Heart right ventricle (tissue), 16 donors: Measurements from ENCODE around the gene CDR2L. TPM values are rescaled to one million over a fixed set of nuclear protein-coding genes. Genes with fewer than 3 reads are reported as not detected.

Experiments used
- ATAC-seq, 8 donors: fragments of 200-7000 bp; cut with Tn5 transposase; one replicate each; pipeline ENCODE4 v1.9.1; 2020; ENCODE audit warnings: mild to moderate bottlenecking in 8 of 8, moderate library complexity in 8 of 8, moderate number of reproducible peaks in 1 of 8
- DNase-seq, 2 donors: peaks; one replicate each; pipeline ENCODE4 v3.0.0-alpha.2; 2020
- H3K27ac ChIP-seq, 10 donors: fragments of 200-600 bp; sonication (generic) in 2 of 10; one replicate each; pipeline versions ENCODE4 v1.5.0 to v1.8.0; 2020 to 2022; ENCODE audit warnings: mild to moderate bottlenecking in 3 of 10
- H3K27me3 ChIP-seq, 7 donors: fragments of 200-600 bp; one replicate each; pipeline ENCODE4 v1.8.0; 2021 to 2022; ENCODE audit warnings: mild to moderate bottlenecking in 2 of 7
- H3K36me3 ChIP-seq, 9 donors: fragments of 200-600 bp; sonication (generic) in 1 of 9; one replicate each; pipeline versions ENCODE4 v1.5.0 to v1.8.0; 2020 to 2022; ENCODE audit warnings: mild to moderate bottlenecking in 2 of 9
- H3K4me1 ChIP-seq, 9 donors: fragments of 200-600 bp; sonication (generic) in 1 of 9; one replicate each; pipeline versions ENCODE4 v1.5.0 to v1.8.0; 2020 to 2022; ENCODE audit warnings: mild to moderate bottlenecking in 4 of 9
- H3K4me3 ChIP-seq, 10 donors: fragments of 200-600 bp; sonication (generic) in 2 of 10; one replicate each; pipeline versions ENCODE4 v1.5.0 to v1.8.0; 2020 to 2022; ENCODE audit warnings: mild to moderate bottlenecking in 7 of 10, moderate library complexity in 2 of 10
- H3K9me3 ChIP-seq, 11 donors: fragments of 200-600 bp in 10 of 11; sonication (generic) in 2 of 11; one replicate each; pipeline versions ENCODE4 v1.5.0 to v1.8.0; 2013 to 2022; ENCODE audit warnings: mild to moderate bottlenecking in 2 of 11, control low read depth in 1 of 11, moderate library complexity in 1 of 11
- WGBS, 2 donors: extraction: QIAGEN DNeasy Blood & Tissue Kit; methylation state at CpG; one replicate each; pipeline ENCODE4 v1.1.7; 2013; ENCODE audit warnings: inconsistent platforms in 1 of 2; 5-methylcytosine and 5-hydroxymethylcytosine counted together
- intact Hi-C, 10 donors: fragments of 100-400 bp; cut with DNase I; formaldehyde crosslinking; loops; one replicate each; pipeline versions ENCODE4 v1.11.1 to v1.14.2; 2022
- polyA plus RNA-seq, 2 donors: library from polyadenylated mRNA; stranded (reverse); fragments of 200-250 nt; gene quantifications; one replicate each; pipeline ENCODE4 v1.2.3, GENCODE V29; 2013
- total RNA-seq, 10 donors: library from RNA; stranded (reverse); fragmentation: NEBNext Ultra II Directional in 3 of 10; extraction: Animal tissue kit (Norgen Biotek cat#: 25700) in 3 of 10; gene quantifications; one replicate each; pipeline versions ENCODE4 v1.2.1 to v1.2.4, GENCODE V29; 2021 to 2023
- TF ChIP-seq, protein P1 (sequence below), 9 donors: fragments of 200-600 bp; sonication (generic) in 2 of 9; IDR thresholded peaks; one replicate each; pipeline versions ENCODE4 v1.5.0 to v1.8.0; 2021 to 2022; ENCODE audit warnings: antibody characterized with exemption in 9 of 9, mild to moderate bottlenecking in 5 of 9, moderate library complexity in 1 of 9
- donor health status: Arrhythmogenic right ventricular cardiomyopathy.
- donor health status: ischemic (EF 13 %, LVEDD 7.1; RV severe dilation, severe dysfunction).
- donor health status: healthy with polysubstance abuse.
- donor health status: DM: no; HTN: yes; CAD: no.
- donor health status: DM: no; HTN: no; CAD: no.
- donor health status: ischemic (EF 25% LVEDD 6.9; RV normal size, moderate dysfunction).
- donor health status: ischemic (EF 25% LVEDD 5.7; RV mildly dilated, moderate dysfunction).
- donor health status: healthy.
- donor health status: DM: yes; HTN: yes; CAD: no.
- donor health status: Ischemic cardiomyopathy.
- donor health status: ischemic (EF 35%, LVEDD 5.7; RV mildly dilated, moderate dysfunction).
- donor health status: nonischemic (EF 11% LVEDD 7.7; RV severe dilation, severe dysfunction).
- donor health status: DM: yes; HTN: yes; CAD: no.
- donor health status: PGD.
- donor health status: ischemic (EF 29% LVEDD 5.4; RV normal size, mild dysfunction).
- donor health status: nonischemic (EF 23%, LVEDD 6.1; RV moderate dilation, normal function).

Gene CDR2L
- total and polyA plus RNA-seq, 12 donors: 8.5 to 25.3 (median 14.7) TPM

DNA sequence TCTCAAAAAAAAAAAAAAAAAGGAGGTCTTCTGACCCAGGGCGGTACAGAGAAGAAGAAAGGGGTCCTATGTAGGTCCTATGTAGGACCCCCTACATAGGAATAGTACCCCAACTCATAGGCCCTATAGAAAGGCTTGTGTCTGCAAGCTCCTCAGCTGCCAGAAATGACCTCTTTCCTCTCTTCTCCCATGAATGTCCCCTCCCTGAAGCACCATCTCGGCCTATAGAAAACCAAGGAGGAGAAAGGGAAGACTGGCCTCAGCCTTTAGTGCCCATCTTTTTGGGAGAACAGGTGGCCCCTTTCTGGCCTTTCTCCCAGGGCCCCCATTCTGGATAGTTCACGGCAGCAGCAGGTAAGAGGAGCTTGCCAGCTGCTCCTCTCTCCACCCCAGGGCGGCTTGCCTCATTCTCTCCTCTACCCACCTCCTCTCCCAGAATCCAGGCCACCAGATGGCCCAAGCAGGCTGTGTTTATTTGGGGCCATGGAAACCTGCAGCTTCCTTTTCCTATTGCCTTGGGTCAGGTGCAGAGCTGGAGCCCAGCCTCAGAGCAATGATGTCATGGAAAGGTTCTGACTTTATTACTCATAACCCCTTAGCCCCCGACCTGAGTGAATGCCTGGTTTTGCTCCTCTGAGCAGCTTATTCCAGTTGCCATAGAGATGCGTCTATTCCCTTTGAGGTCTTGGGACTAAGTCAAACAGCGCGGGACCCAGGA, 23.4 kb downstream of the CDR2L start:
- intact Hi-C loops: loop anchor here in 7 of 10 donors (1.0 to 10.0 kb wide), 3 partner anchors 23 to 49 kb away; no protein-coding TSS in a partner anchor
- peak overlapping the region in 6 of 10 donors; percentile 73 to 94 (median 90) for H3K4me3 ChIP-seq
- ATAC-seq: peak; percentile 42 to 81 (median 77)

DNA sequence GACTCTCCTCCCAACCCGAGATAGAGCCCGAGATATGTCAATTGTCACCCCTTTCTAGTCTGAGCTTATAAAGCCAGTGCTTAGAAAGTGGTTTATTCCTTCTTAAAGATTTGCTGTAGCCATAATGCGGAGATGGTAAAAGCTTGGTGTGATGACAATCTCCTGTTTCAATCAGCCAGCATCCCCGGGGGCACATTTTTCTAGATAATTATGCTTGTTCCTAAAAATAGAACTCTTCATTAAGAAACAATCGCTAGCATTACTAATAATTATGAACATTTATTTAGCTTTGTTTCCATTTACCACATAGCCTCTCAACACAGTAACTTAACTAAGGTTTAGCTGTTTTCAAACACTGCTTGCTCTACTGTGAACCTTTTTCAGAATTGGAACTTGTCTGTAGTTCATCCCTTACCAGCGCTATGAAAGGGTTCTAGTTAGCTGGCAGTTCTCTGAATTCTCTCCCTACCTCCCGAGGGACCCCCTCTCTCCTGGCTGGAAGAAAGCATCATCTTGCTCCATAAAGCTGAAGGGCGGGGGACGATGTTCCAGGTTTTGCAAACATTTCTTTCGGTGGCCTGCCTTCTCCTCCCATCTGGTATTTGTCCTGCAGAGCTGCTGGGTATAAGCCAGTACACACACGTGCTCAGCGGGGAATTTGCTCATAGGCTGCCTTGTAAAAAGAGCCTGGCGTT, 24.1 kb downstream of the CDR2L start:
- DNase-seq (peak; percentile 28 to 73), ATAC-seq (peak; percentile 57 to 90 (median 81))
- H3K4me1 ChIP-seq: peaks cover 12 to 35% (median 28%) of the 10 kb centered on the region in 9 donors
- 21 to 28% methylated on average over 13 of the region's 13 CpGs for WGBS, 2 donors
- peak overlapping the region; percentile 87 to 96 (median 92) for H3K27ac ChIP-seq
- no peaks in the 10 kb centered on the region for H3K9me3 ChIP-seq
- intact Hi-C loops: loop anchor here in 7 of 10 donors (1.0 to 10.0 kb wide), 6 partner anchors 23 to 50 kb away; partner anchors contain the start of gene CDR2L (in 1 of the 7)
- TF ChIP-seq, protein P1, sequence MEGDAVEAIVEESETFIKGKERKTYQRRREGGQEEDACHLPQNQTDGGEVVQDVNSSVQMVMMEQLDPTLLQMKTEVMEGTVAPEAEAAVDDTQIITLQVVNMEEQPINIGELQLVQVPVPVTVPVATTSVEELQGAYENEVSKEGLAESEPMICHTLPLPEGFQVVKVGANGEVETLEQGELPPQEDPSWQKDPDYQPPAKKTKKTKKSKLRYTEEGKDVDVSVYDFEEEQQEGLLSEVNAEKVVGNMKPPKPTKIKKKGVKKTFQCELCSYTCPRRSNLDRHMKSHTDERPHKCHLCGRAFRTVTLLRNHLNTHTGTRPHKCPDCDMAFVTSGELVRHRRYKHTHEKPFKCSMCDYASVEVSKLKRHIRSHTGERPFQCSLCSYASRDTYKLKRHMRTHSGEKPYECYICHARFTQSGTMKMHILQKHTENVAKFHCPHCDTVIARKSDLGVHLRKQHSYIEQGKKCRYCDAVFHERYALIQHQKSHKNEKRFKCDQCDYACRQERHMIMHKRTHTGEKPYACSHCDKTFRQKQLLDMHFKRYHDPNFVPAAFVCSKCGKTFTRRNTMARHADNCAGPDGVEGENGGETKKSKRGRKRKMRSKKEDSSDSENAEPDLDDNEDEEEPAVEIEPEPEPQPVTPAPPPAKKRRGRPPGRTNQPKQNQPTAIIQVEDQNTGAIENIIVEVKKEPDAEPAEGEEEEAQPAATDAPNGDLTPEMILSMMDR (IDR thresholded peaks at IDR 0.05): no peak
- no peaks in the 10 kb centered on the region for H3K27me3 ChIP-seq
- H3K4me3 ChIP-seq: peak overlapping the region in 9 of 10 donors; percentile 73 to 97 (median 91)
- H3K36me3 ChIP-seq: peaks cover 0 to 6% (median 0%) of the 10 kb centered on the region in 9 donors

More for the DNA sequence above, 23.4 kb downstream of the CDR2L start:
- no peaks in the 10 kb centered on the region for H3K27me3 ChIP-seq
- peak overlapping the region in 9 of 10 donors; percentile 87 to 96 (median 92) for H3K27ac ChIP-seq
- H3K4me1 ChIP-seq: peaks cover 12 to 35% (median 28%) of the 10 kb centered on the region in 9 donors
- 53 to 56% methylated on average over 7 to 8 of the region's 8 CpGs for WGBS, 2 donors
- DNase-seq: peak; percentile 38 to 81
- TF ChIP-seq, protein P1 (IDR thresholded peaks at IDR 0.05): peak in 3 of 9 donors; percentile 19 to 28 (median 27)
- peaks cover 0 to 6% (median 0%) of the 10 kb centered on the region in 9 donors for H3K36me3 ChIP-seq
- no peaks in the 10 kb centered on the region for H3K9me3 ChIP-seq

DNA sequence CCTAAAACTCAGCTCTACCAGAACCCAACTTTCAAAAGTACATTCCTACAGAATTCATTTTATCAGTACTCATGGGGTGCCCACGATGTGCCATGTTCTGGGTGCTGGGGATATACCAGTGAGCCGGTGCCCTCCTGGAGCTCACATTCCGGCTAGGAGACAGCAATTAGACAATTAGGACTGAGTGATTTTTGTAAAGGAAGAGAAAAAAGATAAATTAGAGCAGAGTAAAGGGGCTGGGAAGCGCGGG, 24.6 kb downstream of the CDR2L start:
- peak overlapping the region; percentile 87 to 96 (median 92) for H3K27ac ChIP-seq
- peak overlapping the region; percentile 73 to 97 (median 90) for H3K4me3 ChIP-seq
- TF ChIP-seq, protein P1 (IDR thresholded peaks at IDR 0.05): no peak
- no peaks in the 10 kb centered on the region for H3K9me3 ChIP-seq
- DNase-seq: no peak
- H3K36me3 ChIP-seq: peaks cover 0 to 11% (median 0%) of the 10 kb centered on the region in 9 donors
- intact Hi-C loops: loop anchor here in 7 of 10 donors (1.0 to 10.0 kb wide), 5 partner anchors 25 to 51 kb away; partner anchors contain the start of gene CDR2L (in 1 of the 7)
- no peaks in the 10 kb centered on the region for H3K27me3 ChIP-seq
- H3K4me1 ChIP-seq: peaks cover 12 to 35% (median 28%) of the 10 kb centered on the region in 9 donors
- WGBS, 2 donors: 8 to 25% methylated on average over 5 of the region's 5 CpGs
- no peak for ATAC-seq
